Endothelial cell of umbilical vein (primary cell): ENCODE measurements around the gene SYNGR4.

ENCODE experiments used
- CTCF ChIP-seq, 2 donors: IDR thresholded peaks; 1 replicate in 1 of 2; 2 replicates in 1 of 2; pipeline ENCODE4 v1.5.1; 2011; ENCODE audit warnings: low read length in 2 of 2, mild to moderate bottlenecking in 2 of 2, moderate library complexity in 2 of 2, control low read depth in 1 of 2, inconsistent platforms in 1 of 2, low read depth in 1 of 2; ENCODE audit not compliant: insufficient read depth in 1 of 2; ENCODE audit errors: extremely low read depth in 1 of 2
- EZH2 ChIP-seq: IDR thresholded peaks from 2 replicates; pipeline ENCODE4 v1.6.1; 2012; ENCODE audit warnings: borderline replicate concordance, low read depth, mild to moderate bottlenecking, moderate library complexity, low read length, inconsistent platforms; ENCODE audit not compliant: severe bottlenecking
- FOS ChIP-seq: IDR thresholded peaks from 2 replicates; pipeline ENCODE4 v1.6.1; 2011; ENCODE audit warnings: mild to moderate bottlenecking, low read length, moderate library complexity, borderline replicate concordance; ENCODE audit not compliant: insufficient read depth
- GATA2 ChIP-seq: IDR thresholded peaks from 2 replicates; pipeline ENCODE4 v1.7.0; 2011; ENCODE audit warnings: low read depth, mild to moderate bottlenecking, moderate library complexity, mixed read lengths, low read length; ENCODE audit not compliant: insufficient read length, insufficient read depth
- JUN ChIP-seq: IDR thresholded peaks from 2 replicates; pipeline ENCODE4 v1.6.1; 2011; ENCODE audit warnings: borderline replicate concordance, low read depth; ENCODE audit not compliant: insufficient read length, insufficient read depth
- MAX ChIP-seq: IDR thresholded peaks from 2 replicates; pipeline ENCODE4 v1.6.1; 2011; ENCODE audit not compliant: insufficient read depth, insufficient read length
- MYC ChIP-seq: IDR thresholded peaks from one replicate; pipeline ENCODE4 v1.6.1; 2011; ENCODE audit warnings: mild to moderate bottlenecking, low read depth, low read length
- POLR2A ChIP-seq: IDR thresholded peaks from 2 replicates; pipeline ENCODE4 v1.6.1; 2012; ENCODE audit warnings: low read depth, mild to moderate bottlenecking, control low read depth, low read length
- POLR2AphosphoS5 ChIP-seq: IDR thresholded peaks from 2 replicates; pipeline ENCODE4 v1.6.1; 2012; ENCODE audit warnings: low read depth, mild to moderate bottlenecking, control low read depth, low read length, moderate library complexity; ENCODE audit not compliant: insufficient read depth

- TF ChIP-seq POLR2A (no peak), CTCF (IDR thresholded peaks at IDR 0.05; ENCODE audit: extremely low read depth in 1 of 2, insufficient read depth in 1 of 2, low read depth in 1 of 2, low read length in 2 of 2) (no peak), POLR2AphosphoS5 (peak; percentile 30), MYC (no peak), EZH2 (no peak), JUN (no peak), MAX (no peak), FOS (no peak), GATA2 (no peak)
Measured at GRCh38 chr19:48332662-48333466, 31.3 kb upstream of the SYNGR4 start.
